DMS153 treated with DMSO at 0.1 percent for 48 hours (cell line): ENCODE results near the gene CHRNG.

Source experiments
- DNase-seq: peaks from one replicate; lab custom pipeline; 2025; ENCODE audit not compliant: unreplicated experiment; lab: John Stamatoyannopoulos, UW

CHRNG gene

GRCh38 chr2:232539298-232540231, at the start of gene CHRNG:
Gene CHRNG (plus strand): TSS chr2:232539692. CDS start chr2:232539748, 56 bp downstream.
- no peak for DNase-seq

DNA sequence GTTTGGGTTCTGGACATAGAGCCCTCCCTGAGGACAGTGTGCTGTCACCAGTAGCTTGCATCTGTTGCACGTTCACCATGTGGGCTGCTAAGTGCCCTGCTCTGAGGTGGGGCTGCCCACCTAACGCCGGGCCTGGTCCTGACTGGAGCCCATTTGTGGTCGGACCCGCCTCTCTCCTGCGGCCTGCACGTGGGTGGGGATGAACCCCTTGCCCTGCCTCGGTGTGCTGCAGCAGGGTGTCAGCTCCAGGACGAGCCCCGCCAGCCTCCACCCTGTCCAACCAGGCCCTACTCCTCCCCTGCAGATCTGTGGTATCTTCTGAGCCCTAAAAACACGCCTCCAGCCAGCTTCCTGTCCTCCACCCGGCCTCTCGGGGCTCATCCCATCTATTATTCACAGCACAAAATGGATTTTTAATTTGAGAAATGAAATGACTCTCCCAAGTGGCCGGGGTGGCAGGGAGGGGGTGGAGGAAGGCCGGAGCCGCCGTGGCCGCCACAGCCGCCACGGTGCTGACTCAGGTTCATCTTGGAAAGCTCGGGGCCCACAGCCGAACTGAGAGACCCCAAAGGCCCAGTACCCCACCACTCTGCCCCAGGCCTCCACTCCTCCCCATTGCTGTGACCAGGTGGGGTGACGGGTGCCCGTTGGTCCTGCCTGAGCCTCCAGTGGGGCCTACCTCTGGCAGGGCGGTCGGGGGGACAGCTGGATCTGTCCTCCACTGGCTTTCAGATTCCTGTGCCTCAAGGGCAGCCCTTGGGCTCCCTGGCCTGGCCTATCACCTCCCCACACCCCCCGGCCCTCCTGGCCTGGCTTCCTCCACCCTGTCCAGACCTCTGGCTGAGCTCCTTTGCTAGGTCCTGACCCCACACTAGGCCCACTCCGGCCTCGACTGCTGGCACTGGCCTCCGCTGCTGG, 49.0 kb upstream of the CHRNG start:
- no peak for DNase-seq

GRCh38 chr2:232491139-232491780, 48.2 kb upstream of the CHRNG start:
- DNase-seq: no peak

DNA sequence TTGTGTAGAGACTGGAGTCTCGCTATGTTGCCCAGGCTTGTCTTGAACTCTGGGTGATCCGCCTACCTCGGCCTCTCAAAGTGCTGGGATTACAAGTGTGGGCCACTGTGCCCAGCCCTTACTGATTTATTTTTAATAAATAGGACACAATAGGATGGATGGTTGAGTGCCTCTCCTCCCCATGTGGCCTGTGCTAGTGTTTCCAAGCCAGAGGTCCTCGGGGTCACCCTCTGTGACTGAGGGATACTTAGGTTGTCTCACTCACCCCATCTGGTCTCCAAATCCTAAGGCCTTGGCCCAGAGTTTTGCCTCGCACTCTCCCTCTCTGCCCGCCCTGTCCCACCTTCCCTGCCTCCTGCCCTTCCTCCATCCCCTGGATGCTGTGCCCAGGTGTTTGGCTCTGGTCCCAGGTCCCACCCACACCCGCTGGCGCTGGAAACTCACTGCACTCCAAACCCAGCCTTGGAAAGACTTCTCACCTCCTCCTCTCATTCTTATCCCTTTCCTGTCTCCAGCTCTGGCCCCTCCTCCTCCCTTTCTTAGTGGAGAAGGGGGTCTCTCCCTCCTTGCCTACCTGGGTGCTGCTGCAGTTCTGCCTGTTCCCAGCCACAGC, 47.1 kb upstream of the CHRNG start:
- DNase-seq: no peak

GRCh38 chr2:232492963-232493700, 46.4 kb upstream of the CHRNG start:
- no peak for DNase-seq

- DNase-seq: no peak
These were observed 45.6 kb upstream of the CHRNG start for GRCh38 chr2:232493701-232494474.

GRCh38 chr2:232494542-232494941, 45.0 kb upstream of the CHRNG start:
- no peak for DNase-seq

DNA sequence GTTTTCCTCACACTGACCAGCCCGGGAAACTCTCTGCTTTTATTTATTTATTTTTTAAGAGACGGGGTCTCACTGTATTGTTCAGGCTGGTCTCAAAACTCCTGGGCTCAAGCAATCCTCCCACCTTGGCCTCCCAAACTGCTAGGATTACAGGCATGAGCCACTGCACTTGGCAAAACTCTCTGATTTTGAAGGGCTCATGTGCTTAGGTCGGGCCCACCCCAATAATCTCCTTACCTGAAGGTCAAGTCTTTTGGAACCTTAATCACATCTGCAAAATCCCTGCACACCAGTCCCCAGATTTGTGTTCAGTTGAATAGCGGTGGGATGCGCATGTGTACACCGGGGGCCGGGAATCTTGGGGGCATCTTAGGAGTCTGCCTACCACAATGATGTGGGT, 44.2 kb upstream of the CHRNG start:
- DNase-seq: no peak

GRCh38 chr2:232496501-232497270, 42.8 kb upstream of the CHRNG start:
- DNase-seq: no peak

DNA sequence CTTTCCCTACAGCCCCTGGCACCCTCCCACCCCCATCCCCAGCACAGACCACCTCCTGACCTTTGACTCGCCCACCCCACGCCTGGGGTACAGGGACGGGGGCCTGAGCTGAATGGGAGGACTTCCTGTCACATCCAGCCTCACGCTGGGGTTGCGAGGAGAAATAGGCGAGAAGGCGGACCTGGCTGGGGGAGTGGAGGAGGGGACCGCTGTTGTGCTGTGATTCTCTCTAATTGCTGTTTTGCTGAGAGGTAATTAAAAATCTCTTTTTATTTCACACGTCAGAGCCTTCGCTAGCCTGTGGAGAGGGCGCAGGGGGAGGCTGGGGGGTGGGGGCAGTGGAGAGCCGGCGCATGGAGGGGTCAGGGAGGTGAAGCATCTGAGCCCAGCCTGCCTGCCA, 42.1 kb upstream of the CHRNG start:
- DNase-seq: no peak

- DNase-seq: no peak
These were observed 41.0 kb upstream of the CHRNG start for GRCh38 chr2:232498452-232498851.

- no peak for DNase-seq
These were observed 38.1 kb upstream of the CHRNG start for GRCh38 chr2:232501331-232501771.

DNA sequence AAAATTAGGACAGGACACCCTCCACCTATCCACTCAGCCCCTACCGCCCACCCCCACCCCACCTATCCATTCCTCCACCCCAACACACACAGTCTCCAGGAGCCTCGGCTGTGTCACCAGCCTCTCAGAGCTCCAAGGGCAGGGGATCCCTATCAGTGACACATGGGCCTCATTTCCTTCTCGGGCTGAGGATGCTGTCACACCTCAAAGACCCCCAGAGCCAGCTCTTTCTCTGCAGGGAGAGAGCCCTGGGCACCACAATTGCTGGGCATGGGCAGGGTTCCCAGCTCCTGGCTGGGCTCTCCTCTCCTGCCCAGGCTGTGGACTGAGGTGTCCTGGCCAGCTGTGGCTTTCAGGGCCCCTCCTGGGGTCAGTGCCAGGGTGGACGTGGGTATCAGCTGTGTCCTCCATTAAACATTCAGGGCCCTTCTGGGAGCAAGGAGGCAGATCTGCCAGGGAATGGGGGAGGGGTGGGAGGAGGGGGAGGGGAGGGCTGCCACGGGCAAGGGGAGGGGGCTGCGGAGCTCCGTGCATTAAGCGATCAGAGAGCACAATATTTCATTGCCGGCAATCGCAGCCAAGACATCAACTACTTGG, 37.6 kb upstream of the CHRNG start:
- no peak for DNase-seq

DNA sequence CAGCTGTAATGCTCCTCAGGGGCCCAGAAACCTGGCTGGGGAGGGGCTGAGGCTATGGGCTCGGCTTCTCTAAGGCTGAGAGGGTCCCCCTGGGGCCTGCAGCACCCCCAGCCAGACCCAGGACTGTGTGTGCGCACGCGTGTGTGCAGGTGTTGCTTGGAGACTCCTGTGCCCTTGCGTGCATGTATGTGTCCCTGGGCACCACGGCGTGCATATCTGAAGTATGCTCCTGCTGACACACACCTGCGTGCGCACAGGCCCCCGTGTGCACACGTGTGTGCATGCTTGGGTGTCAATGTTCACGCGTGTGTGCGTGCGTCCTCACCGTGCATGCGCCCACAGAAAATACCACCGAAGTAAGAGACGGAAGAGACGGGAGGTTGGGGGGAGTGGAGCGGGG, 37.0 kb upstream of the CHRNG start:
- DNase-seq: no peak

- no peak for DNase-seq
These were observed 36.3 kb upstream of the CHRNG start for GRCh38 chr2:232502911-232503808.

GRCh38 chr2:232503809-232504323, 35.6 kb upstream of the CHRNG start:
- DNase-seq: no peak

DNA sequence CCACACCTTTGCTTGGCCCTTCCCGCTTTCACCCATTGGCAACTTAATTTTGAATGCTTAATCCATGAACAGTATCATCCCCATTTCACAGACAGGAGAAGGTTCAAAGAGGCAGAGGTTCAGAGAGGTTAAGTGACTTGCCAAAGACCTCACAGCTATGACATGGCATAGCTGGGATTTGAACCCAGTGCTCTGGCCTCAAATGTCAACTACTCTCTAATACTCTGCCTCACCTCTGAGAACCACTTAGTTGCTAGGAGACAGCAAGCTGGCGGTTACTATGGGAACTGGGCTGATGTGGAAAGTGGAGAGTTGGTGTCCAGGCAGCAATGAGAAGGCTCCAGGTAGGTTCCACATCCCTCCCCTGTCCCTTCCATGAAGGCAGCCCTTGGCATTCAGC, 35.1 kb upstream of the CHRNG start:
- DNase-seq: no peak
